Retinal pigment epithelial cell (primary cell): Measurements from ENCODE around the gene PDIA6.

Experiments used
- DNase-seq: peaks from one replicate; pipeline ENCODE4 v3.0.0-alpha.2; 2010; ENCODE audit warnings: low read depth
- H3K4me3 ChIP-seq: 2 replicates; pipeline ENCODE4 v1.5.1; 2011; ENCODE audit warnings: mild to moderate bottlenecking, low read length, control low read depth, moderate library complexity
- CTCF ChIP-seq: conservative IDR thresholded peaks from 2 replicates; pipeline ENCODE4 v1.5.1; 2011; ENCODE audit warnings: low read depth, low read length, control low read depth, inconsistent platforms

Gene PDIA6

GRCh38 chr2:10812362-10813162 is at the start of gene PDIA6:
TSS of gene PDIA6 (minus strand) at chr2:10812785. CDS start at chr2:10812696, 89 bp downstream.
- peak within 1 kb of the TSS; percentile 77 for H3K4me3 ChIP-seq
- DNase-seq = peak; percentile 80
- TF ChIP-seq CTCF = no peak

GRCh38 chr2:10862330-10862729 is 49.7 kb upstream of the PDIA6 start:
- no peak for DNase-seq
- H3K4me3 ChIP-seq = no peak overlapping the region
- no peak for TF ChIP-seq CTCF

- no peak for TF ChIP-seq CTCF
- no peak for DNase-seq
These were observed 49.2 kb upstream of the PDIA6 start for GRCh38 chr2:10861765-10862164.

GRCh38 chr2:10860814-10861325 is 48.3 kb upstream of the PDIA6 start:
- no peak for TF ChIP-seq CTCF
- DNase-seq = no peak
- no peak overlapping the region for H3K4me3 ChIP-seq

More at GRCh38 chr2:10861765-10862164, 49.2 kb upstream of the PDIA6 start:
- no peak overlapping the region for H3K4me3 ChIP-seq

GRCh38 chr2:10860081-10860813 is 47.7 kb upstream of the PDIA6 start:
- no peak for DNase-seq
- H3K4me3 ChIP-seq = no peak overlapping the region
- no peak for TF ChIP-seq CTCF

GRCh38 chr2:10859278-10859677 is 46.7 kb upstream of the PDIA6 start:
- H3K4me3 ChIP-seq = no peak overlapping the region
- TF ChIP-seq CTCF = no peak
- no peak for DNase-seq
